NCI-H1417 treated with DMSO at 0.1 percent for 48 hours (cell line): ENCODE data around the gene VENTX.

Experiments used
- DNase-seq: peaks from one replicate; lab custom pipeline; 2025; lab: John Stamatoyannopoulos, UW

The VENTX gene

DNA sequence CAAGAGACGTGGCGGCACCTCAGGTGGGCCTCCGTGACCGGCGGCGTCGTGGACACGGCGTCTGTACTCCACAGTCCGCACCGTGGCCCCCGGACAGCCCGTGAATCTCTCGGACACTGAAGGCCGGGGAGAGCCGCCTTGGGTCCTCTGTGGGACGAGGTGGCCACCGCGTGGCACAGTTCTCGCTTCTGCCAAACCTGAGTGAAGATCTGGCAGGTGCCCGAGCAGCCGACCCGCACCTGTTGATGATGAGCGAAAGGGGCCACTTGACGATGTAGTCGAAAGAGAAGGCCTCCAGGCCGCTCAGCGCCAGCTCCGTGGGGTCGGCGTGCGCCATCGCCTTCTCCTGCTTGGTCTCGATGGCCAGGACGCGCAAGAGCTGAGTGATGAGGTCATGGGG, 47.6 kb downstream of the VENTX start:
- no peak for DNase-seq

DNA sequence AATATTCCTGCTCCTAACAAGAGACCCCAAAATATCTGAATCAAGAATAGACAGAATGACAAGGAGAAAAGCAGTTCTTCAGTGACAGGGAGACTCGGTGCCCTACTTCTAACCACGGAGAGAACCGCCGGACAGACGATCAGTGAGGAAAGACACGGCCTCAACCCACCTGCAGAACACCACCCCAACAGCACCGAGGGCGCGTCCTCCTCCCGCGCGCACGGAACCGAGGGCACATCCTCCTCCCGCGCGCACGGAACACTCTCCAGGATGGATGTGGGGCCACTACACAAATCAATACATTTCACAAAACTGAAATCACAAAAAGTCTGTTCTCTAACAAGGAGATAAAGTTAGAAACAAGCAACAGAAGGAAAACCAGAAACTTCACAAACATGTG, 48.7 kb downstream of the VENTX start:
- DNase-seq = no peak

DNA sequence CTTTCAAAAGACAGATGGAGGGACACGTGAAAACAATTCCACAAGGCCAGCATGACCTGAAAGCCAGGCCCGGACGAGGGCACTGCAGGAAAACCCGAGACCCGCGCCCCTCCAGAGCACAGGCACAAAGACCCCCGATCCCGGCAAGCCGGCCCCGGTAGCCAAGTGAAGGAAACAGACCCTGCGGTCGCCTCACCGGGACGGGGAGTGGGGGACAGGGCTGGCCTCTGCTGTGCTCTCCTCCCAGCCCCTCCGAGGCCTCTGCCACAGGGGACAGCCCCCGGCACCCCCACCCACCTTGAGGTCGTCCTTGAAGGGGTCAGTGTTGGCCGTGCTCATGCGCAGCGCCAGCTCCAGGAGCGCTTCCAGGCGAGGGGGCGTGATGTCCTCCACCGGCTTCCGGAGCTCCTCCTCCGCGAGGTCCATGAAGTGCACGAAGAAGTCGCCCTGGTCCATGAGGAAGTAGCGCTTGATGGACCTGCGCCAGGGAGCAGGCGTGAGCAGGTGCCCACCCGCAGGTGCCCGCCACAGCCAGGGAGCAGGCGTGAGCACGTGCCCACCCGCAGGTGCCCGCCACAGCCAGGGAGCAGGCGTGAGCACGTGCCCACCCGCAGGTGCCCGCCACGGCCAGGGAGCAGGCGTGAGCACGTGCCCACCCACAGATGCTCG, 50.3 kb downstream of the VENTX start:
- DNase-seq = no peak

DNA sequence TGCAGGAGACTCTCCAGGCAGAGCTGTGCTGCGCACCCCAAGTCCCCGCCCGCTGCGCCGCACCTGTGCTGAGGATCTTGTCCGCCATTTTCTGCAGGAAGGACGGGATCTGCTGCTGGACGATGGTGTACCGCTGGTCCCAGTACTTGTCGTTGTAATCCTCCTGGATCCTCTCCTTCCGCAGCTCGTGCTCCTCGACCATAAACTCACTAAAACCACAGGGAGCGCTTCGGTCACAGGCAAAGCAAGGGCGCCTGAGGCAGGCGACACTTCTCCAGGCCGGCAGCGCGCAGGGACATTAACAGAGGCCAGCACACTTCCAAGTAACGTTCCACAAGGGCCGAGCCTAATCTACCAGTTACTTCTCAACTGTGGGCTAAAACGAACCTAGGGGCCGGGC, 52.1 kb downstream of the VENTX start:
- DNase-seq = no peak
